ENCODE results near the gene NCKAP5. TPM values are rescaled to one million over a fixed set of nuclear protein-coding genes. Genes with fewer than 3 reads are reported as not detected.

The NCKAP5 gene
- total RNA-seq, 1 experiment from 2014 or later: 3.2 TPM

GRCh38 chr2:133605766-133606137 is 37.5 kb upstream of the NCKAP5 start:
- Histone ChIP-seq H3K9me3 (ENCODE audit: low read length) (no peaks in the 10 kb centered on the region), H3K4me3 (ENCODE audit: low read length) (no peak overlapping the region), H3K27ac (ENCODE audit: low read length) (no peak overlapping the region), H3K4me2 (ENCODE audit: low read length) (no peak overlapping the region), H2AFZ (ENCODE audit: low read length) (no peak overlapping the region), H3K9ac (ENCODE audit: low read length) (no peak overlapping the region), H3K79me2 (ENCODE audit: low read length) (no peaks in the 10 kb centered on the region), H3K9me2 (replicated peaks; ENCODE audit: low read length) (0 out of 2 replicates have a peak, but pooled peaks cover 5% of the 10 kb centered on the region), H3K36me3 (ENCODE audit: low read depth, low read length) (no peaks in the 10 kb centered on the region), H3K4me1 (ENCODE audit: insufficient read depth, low read length) (peaks cover 19% of the 10 kb centered on the region), H4K20me1 (ENCODE audit: low read length) (no peaks in the 10 kb centered on the region), H3K27me3 (ENCODE audit: low read length) (no peaks in the 10 kb centered on the region), H3F3A (ENCODE audit: low read length, unreplicated experiment) (no peaks in the 10 kb centered on the region)
- no TSS peak for BruUV-seq (replicated peaks)
- TF ChIP-seq CTCF (conservative IDR thresholded peaks at IDR 0.05; ENCODE audit: low read depth, low read length) (no peak), EZH2 (IDR thresholded peaks at IDR 0.05; ENCODE audit: low read length, unreplicated experiment) (no peak), EZH2phosphoT487 (IDR thresholded peaks at IDR 0.05; ENCODE audit: borderline replicate concordance, low read length) (no peak)
- intact Hi-C loops (cut with micrococcal nuclease): no loop called here
- POLR2A ChIA-PET (ENCODE audit: unreplicated experiment): no interaction called here
- DNase-seq (no peak), ATAC-seq (no peak)
- CTCF ChIA-PET: no interaction called here

- peaks cover 19% of the 10 kb centered on the region for H3K4me1 ChIP-seq (ENCODE audit: insufficient read depth, low read length)
- DNase-seq: no peak
- CTCF ChIA-PET: no interaction called here
- no peaks in the 10 kb centered on the region for H3K9me3 ChIP-seq (ENCODE audit: low read length)
- intact Hi-C loops (cut with micrococcal nuclease): no loop called here
- H4K20me1 ChIP-seq (ENCODE audit: low read length): no peaks in the 10 kb centered on the region
- no peak for ATAC-seq
- no peaks in the 10 kb centered on the region for H3K27me3 ChIP-seq (ENCODE audit: low read length)
- BruUV-seq (replicated peaks): no TSS peak
- H3K79me2 ChIP-seq (ENCODE audit: low read length): no peaks in the 10 kb centered on the region
- H3F3A ChIP-seq (ENCODE audit: low read length, unreplicated experiment): no peaks in the 10 kb centered on the region
- no peak overlapping the region for H3K4me3 ChIP-seq (ENCODE audit: low read length)
- H3K9ac ChIP-seq (ENCODE audit: low read length): no peak overlapping the region
- H3K9me2 ChIP-seq (replicated peaks; ENCODE audit: low read length): 0 out of 2 replicates have a peak, but pooled peaks cover 5% of the 10 kb centered on the region
- POLR2A ChIA-PET (ENCODE audit: unreplicated experiment): no interaction called here
- no peak overlapping the region for H3K27ac ChIP-seq (ENCODE audit: low read length)
- H3K4me2 ChIP-seq (ENCODE audit: low read length): no peak overlapping the region
- H3K36me3 ChIP-seq (ENCODE audit: low read depth, low read length): no peaks in the 10 kb centered on the region
- TF ChIP-seq CTCF (conservative IDR thresholded peaks at IDR 0.05; ENCODE audit: low read depth, low read length): no peak
- no peak overlapping the region for H2AFZ ChIP-seq (ENCODE audit: low read length)
Observed at GRCh38 chr2:133605011-133605765, 36.9 kb upstream of the NCKAP5 start.

- H3K79me2 ChIP-seq (ENCODE audit: low read length): no peaks in the 10 kb centered on the region
- H4K20me1 ChIP-seq (ENCODE audit: low read length): no peaks in the 10 kb centered on the region
- ATAC-seq (no peak), DNase-seq (no peak)
- no peak overlapping the region for H3K4me2 ChIP-seq (ENCODE audit: low read length)
- no peaks in the 10 kb centered on the region for H3K27me3 ChIP-seq (ENCODE audit: low read length)
- H3K4me1 ChIP-seq (ENCODE audit: insufficient read depth, low read length): peaks cover 9% of the 10 kb centered on the region; the same call in 1 of the 2 replicates
- no peak overlapping the region for H3K4me3 ChIP-seq (ENCODE audit: low read length)
- H3K27ac ChIP-seq (ENCODE audit: low read length): no peak overlapping the region
- no peaks in the 10 kb centered on the region for H3F3A ChIP-seq (ENCODE audit: low read length, unreplicated experiment)
- H2AFZ ChIP-seq (ENCODE audit: low read length): no peak overlapping the region
- BruUV-seq (replicated peaks): no TSS peak
- no peaks in the 10 kb centered on the region for H3K36me3 ChIP-seq (ENCODE audit: low read depth, low read length)
- no peak for TF ChIP-seq EZH2phosphoT487 (IDR thresholded peaks at IDR 0.05; ENCODE audit: borderline replicate concordance, low read length)
- TF ChIP-seq CTCF (conservative IDR thresholded peaks at IDR 0.05; ENCODE audit: low read depth, low read length): no peak
- POLR2A ChIA-PET (ENCODE audit: unreplicated experiment): interaction anchor here (0.6 kb wide), 1 partner anchor 163 kb away, joined by 4 read pairs; no protein-coding TSS in a partner anchor
- intact Hi-C loops (cut with micrococcal nuclease): no loop called here
- CTCF ChIA-PET: no interaction called here
- no peak overlapping the region for H3K9ac ChIP-seq (ENCODE audit: low read length)
- H3K9me2 ChIP-seq (replicated peaks; ENCODE audit: low read length): no peaks in the 10 kb centered on the region
- H3K9me3 ChIP-seq (ENCODE audit: low read length): no peaks in the 10 kb centered on the region
Observed at GRCh38 chr2:133603109-133603508, 34.8 kb upstream of the NCKAP5 start.

Data from PC-3 (cell line).